Smooth muscle cell of the brain vasculature (primary cell): ENCODE data around the gene CNOT8.
A peak's percentile ranks its signal among the peaks of the same experiment; 100 is the strongest.
"Not testable (repeated sequence)": the region's sequence is repeated elsewhere in the genome, so short reads cannot be mapped to it uniquely, and the experiment has no call there.

Source experiments
- DNase-seq: peaks from one replicate; pipeline ENCODE4 v3.0.0-alpha.2; 2012; ENCODE audit warnings: low read depth, low spot score

CNOT8 gene

GRCh38 chr5:154865466-154866184 lies 7.2 kb downstream of the CNOT8 start:
- DNase-seq = no peak

DNA sequence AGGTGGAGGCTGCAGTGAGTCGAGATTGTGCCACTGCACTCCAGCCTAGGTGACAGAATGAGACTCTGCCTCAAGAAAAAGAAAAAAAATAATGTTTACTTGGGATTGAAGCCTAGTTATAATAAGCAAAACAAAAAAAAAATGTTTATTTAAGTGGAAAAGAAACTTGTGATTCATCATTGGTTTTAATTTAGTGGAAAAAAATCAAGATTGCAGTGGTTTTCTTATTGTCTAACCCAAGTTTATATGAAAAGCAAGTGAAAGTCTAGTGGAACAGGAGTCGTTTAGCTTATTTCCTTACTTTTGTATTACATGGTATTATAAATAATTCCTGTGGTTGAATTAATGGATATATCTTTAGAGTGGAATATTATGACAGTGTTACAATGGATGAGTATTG lies 8.4 kb downstream of the CNOT8 start:
- DNase-seq = no peak

DNA sequence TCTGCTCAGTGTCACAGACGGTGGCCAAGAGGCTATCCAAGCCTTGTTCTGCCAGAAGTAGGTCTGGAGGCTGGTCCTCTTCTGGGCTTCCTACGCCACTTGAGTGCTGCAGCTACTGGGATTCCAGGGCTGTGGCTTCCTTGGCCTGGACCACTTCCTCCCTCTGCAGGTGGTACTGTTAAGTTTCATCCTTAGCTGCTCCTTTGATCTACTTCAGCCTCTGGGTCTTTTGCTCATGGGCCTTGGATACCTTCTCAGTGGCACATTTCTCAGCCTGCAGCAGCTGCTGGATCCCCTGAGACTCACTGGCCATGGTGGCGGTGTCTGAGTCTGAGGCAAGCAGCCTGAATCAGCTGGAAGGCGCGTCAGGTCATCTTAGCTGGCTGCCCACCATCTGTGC lies 10.3 kb downstream of the CNOT8 start:
- no peak for DNase-seq

DNA sequence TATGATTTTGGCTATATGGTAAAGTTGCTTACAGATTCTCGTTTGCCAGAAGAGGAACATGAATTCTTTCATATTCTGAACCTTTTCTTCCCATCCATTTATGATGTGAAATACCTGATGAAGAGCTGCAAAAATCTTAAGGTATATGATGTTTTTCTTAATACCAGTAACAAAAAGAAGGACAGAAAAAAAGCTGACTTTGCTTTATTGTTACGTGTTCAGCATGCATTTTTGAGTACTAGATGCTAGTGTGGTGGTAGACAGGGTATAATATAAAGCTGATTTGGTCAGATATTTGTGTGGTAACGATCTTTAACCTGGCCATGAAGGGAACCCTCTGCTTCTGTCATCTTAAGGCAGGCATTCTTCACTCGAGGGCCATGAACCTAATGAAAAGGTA lies 13.3 kb downstream of the CNOT8 start:
- no peak for DNase-seq

GRCh38 chr5:154873791-154874331 lies 15.4 kb downstream of the CNOT8 start:
- DNase-seq = no peak

GRCh38 chr5:154878642-154879335 lies 20.4 kb downstream of the CNOT8 start:
- DNase-seq = no peak

GRCh38 chr5:154881986-154882385 lies 23.6 kb downstream of the CNOT8 start:
- no peak for DNase-seq

- DNase-seq = no peak
Observed at GRCh38 chr5:154884424-154884823, 26.0 kb downstream of the CNOT8 start.

DNA sequence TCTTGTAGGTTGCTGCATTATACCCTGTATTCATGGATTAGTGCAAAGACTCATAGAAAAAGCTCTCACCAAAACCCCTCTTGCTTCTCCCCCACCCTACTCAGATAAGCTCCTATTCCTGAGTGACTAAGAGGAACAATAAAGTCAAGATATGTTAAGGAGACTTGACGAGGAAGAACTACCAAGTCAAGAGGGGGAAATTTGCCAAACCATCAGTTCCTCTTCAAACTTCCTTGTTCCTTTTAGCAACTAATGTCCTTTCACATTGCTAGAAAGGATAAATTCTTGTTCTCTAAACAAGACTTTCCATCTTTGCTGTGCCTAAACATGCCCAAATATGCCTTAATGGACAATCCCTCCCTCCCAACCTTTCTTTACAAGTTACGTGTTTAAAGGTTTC lies 27.0 kb downstream of the CNOT8 start:
- no peak for DNase-seq

DNA sequence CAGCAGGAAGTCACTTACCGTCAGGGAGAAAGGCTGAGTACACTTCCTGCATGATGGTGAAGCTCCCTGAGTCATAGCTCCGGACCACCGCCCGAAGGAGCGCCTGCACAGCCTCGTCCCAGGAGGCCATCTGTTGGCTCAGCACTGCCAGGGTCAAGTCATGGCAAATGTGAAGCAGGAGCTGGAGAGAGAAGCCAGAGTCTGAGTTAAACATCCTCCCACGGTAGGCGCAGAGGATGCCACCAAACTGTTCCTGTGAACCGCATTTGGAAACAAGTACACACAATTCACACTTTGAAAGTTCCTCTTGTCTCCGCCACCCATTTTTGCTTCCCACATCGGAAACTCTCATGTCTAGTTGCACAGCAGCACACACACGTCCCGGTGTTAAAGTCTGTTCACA lies 33.9 kb downstream of the CNOT8 start:
- no peak for DNase-seq

GRCh38 chr5:154893381-154893780 lies 35.0 kb downstream of the CNOT8 start:
- DNase-seq = no peak

DNA sequence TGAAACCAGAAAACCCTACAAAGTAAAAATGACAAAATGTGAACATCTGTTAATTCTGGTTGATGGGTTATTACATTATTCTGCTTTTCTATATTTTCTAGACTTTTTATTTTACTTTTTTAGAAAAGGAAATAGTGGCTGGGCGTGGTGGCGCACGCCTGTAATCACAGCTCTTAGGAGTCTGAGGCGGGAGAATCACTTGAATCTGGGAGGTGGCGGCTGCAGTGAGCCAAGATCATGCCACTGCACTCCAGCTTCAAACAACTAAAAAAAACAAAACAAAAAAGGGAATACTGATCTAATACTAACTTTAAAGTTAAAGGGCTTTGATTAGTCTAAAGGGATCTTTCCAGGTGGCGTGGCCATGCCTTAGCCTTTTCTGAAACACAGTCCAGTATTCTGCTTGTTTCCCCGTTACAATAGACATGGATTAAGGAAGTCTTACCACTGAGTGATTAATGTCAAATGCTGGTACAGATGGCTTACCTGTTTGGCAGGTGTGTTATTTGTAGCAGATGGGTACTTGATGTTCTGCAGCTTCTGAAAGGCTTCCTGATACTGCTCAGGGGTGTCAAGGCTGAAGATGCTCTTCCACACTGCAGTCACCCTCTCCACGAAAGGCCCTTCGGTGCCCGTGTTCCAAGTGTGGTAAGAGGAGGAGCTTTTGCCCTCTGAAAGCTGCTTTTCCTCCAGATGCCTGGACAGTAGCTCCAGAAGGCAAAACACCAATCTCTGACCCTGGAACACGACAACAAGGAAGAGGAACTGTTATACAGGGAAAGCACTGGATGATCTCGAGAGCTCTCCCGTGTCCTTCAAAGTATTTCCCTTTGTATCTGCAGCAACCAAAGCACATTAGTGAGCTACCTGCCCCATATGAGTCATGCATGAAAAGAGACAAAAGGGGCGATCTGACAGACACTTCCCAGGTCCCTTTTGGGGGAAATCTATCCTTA lies 37.5 kb downstream of the CNOT8 start:
- DNase-seq = no peak

- no peak for DNase-seq
Observed at GRCh38 chr5:154896562-154897165, 38.2 kb downstream of the CNOT8 start.

DNA sequence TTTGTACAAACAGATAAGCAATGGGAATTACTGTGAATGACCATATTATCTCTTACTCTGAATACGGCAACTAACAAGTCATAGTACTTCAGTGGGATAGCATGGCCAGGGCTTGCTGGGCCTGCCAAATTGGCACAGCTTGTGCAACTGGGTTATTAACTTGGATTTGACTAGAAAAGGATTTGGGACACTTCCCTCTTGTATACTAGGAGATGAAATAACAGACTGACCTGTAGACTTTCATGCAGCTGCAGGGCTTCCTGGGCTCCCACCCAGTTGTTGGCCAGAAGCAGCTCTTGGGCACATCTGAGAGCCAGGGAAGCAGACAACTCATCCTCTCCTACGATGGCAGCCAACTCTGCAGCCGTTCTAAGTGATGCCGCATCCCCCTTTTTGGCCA lies 39.8 kb downstream of the CNOT8 start:
- no peak for DNase-seq

- peak; percentile 45 for DNase-seq
Observed at GRCh38 chr5:154899151-154899816, 40.9 kb downstream of the CNOT8 start.

- DNase-seq = no peak
Observed at GRCh38 chr5:154900066-154900465, 41.6 kb downstream of the CNOT8 start.

GRCh38 chr5:154901276-154901675 lies 42.8 kb downstream of the CNOT8 start:
- DNase-seq = peak; percentile 81

- no peak for DNase-seq
Observed at GRCh38 chr5:154901913-154902312, 43.5 kb downstream of the CNOT8 start.

DNA sequence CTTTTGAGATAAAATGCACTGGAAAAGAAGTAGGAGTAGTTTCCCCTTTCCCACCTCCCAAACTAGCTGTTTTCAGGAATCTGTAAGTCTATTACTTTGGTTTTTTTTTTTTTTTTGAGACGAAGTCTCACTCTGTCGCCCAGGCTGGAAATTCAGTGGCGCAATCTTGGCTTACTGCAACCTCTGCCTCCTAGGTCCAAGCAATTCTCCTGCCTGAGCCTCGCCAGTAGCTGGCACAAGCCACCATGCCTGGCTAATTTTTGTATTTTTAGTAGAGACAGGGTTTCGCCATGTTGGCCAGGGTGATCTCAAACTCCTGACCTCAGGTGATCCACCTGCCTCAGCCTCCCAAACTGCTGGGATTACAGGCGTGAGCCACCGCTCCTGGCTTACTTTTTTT lies 47.2 kb downstream of the CNOT8 start:
- DNase-seq = not testable (repeated sequence)

DNA sequence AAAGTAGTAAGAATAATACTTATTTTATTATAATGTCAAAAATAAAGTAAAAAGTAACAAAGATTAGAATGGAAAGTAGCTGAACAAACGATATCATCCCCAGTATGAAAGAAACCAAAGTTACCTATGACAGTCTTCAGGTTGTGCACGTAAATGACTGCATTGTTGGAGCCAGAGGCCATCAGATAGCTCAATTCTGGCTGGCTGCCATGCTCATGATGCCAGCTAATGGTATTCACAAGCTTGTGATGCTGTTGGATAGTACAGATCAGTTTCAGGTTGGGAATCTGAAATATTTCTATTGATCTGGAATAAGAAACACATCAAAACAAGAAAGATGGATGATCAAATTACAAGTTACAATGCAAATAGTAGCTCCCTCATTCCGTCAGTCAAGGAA lies 58.4 kb downstream of the CNOT8 start:
- DNase-seq = no peak

GRCh38 chr5:154917757-154918156 lies 59.3 kb downstream of the CNOT8 start:
- DNase-seq = no peak
